ENCODE measurements around the gene ABCG4. TPM values are rescaled to one million over a fixed set of nuclear protein-coding genes. Genes with fewer than 3 reads are reported as not detected.

The ABCG4 gene
- total RNA-seq, 1 donor from 2014 or later, result 0.13 TPM

GRCh38 chr11:119185981-119186634 lies 37.3 kb downstream of the ABCG4 start:
- H3K27me3 ChIP-seq (ENCODE audit: control insufficient read depth, insufficient read depth, low read length), result no peaks in the 10 kb centered on the region
- no peak for DNase-seq (ENCODE audit: low read depth)
- no peaks in the 10 kb centered on the region for H3K36me3 ChIP-seq (ENCODE audit: control insufficient read depth, insufficient read depth, low read length)
- no peak overlapping the region for H3K4me3 ChIP-seq (ENCODE audit: low read depth, low read length)
- TF ChIP-seq, protein P1, sequence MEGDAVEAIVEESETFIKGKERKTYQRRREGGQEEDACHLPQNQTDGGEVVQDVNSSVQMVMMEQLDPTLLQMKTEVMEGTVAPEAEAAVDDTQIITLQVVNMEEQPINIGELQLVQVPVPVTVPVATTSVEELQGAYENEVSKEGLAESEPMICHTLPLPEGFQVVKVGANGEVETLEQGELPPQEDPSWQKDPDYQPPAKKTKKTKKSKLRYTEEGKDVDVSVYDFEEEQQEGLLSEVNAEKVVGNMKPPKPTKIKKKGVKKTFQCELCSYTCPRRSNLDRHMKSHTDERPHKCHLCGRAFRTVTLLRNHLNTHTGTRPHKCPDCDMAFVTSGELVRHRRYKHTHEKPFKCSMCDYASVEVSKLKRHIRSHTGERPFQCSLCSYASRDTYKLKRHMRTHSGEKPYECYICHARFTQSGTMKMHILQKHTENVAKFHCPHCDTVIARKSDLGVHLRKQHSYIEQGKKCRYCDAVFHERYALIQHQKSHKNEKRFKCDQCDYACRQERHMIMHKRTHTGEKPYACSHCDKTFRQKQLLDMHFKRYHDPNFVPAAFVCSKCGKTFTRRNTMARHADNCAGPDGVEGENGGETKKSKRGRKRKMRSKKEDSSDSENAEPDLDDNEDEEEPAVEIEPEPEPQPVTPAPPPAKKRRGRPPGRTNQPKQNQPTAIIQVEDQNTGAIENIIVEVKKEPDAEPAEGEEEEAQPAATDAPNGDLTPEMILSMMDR (IDR thresholded peaks at IDR 0.05; ENCODE audit: insufficient read depth, low read length, poor library complexity, severe bottlenecking), result no peak

- TF ChIP-seq, protein P1 (IDR thresholded peaks at IDR 0.05; ENCODE audit: insufficient read depth, low read length, poor library complexity, severe bottlenecking), result no peak
- H3K4me3 ChIP-seq (ENCODE audit: low read depth, low read length), result no peak overlapping the region
- H3K36me3 ChIP-seq (ENCODE audit: control insufficient read depth, insufficient read depth, low read length), result no peaks in the 10 kb centered on the region
Measured at GRCh38 chr11:119187123-119187892, 38.5 kb downstream of the ABCG4 start.

DNA sequence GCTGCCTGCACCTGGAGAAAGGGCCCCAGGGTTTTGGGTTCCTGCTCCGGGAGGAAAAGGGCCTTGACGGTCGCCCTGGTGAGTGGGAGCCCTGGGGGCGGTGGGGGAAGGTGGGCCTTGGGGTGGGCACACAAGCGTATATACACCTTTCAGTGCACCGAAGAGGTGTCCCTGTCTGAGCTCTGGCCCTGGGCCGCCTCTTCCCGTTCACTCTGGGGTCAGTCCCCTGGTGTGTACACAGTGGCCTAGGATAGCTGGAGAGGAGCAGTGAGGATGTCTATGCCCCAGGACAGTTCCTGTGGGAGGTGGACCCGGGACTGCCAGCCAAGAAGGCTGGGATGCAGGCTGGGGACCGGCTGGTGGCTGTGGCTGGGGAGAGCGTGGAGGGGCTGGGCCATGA lies 39.2 kb downstream of the ABCG4 start:
- no peaks in the 10 kb centered on the region for H3K36me3 ChIP-seq (ENCODE audit: control insufficient read depth, insufficient read depth, low read length)
- DNase-seq (ENCODE audit: low read depth), result no peak
- H3K4me3 ChIP-seq (ENCODE audit: low read depth, low read length), result no peak overlapping the region
- H3K27me3 ChIP-seq (ENCODE audit: control insufficient read depth, insufficient read depth, low read length), result no peaks in the 10 kb centered on the region
- TF ChIP-seq, protein P1 (IDR thresholded peaks at IDR 0.05; ENCODE audit: insufficient read depth, low read length, poor library complexity, severe bottlenecking), result no peak

More at GRCh38 chr11:119187123-119187892, 38.5 kb downstream of the ABCG4 start:
- H3K27me3 ChIP-seq (ENCODE audit: control insufficient read depth, insufficient read depth, low read length), result no peaks in the 10 kb centered on the region
- no peak for DNase-seq (ENCODE audit: low read depth)

DNA sequence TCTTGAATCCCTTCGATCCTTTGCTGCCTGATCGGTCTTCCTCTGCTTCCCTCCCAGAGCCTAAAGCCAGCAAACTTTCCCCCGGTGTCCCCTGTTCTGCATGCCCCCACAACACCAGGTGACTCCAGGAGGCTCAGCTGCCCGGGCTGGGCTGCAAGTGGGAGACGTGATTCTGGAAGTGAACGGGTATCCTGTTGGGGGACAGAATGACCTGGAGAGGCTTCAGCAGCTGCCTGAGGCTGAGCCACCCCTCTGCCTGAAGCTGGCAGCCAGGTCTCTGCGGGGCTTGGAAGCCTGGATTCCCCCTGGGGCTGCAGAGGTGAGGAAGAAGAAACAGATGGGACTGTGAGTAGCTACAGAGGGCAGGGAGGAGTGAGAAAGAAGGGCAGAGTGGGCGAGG lies 40.0 kb downstream of the ABCG4 start:
- Histone ChIP-seq H3K27me3 (ENCODE audit: control insufficient read depth, insufficient read depth, low read length) (no peaks in the 10 kb centered on the region), H3K36me3 (ENCODE audit: control insufficient read depth, insufficient read depth, low read length) (no peaks in the 10 kb centered on the region), H3K4me3 (ENCODE audit: low read depth, low read length) (no peak overlapping the region)
- no peak for DNase-seq (ENCODE audit: low read depth)
- TF ChIP-seq, protein P1 (IDR thresholded peaks at IDR 0.05; ENCODE audit: insufficient read depth, low read length, poor library complexity, severe bottlenecking), result no peak

DNA sequence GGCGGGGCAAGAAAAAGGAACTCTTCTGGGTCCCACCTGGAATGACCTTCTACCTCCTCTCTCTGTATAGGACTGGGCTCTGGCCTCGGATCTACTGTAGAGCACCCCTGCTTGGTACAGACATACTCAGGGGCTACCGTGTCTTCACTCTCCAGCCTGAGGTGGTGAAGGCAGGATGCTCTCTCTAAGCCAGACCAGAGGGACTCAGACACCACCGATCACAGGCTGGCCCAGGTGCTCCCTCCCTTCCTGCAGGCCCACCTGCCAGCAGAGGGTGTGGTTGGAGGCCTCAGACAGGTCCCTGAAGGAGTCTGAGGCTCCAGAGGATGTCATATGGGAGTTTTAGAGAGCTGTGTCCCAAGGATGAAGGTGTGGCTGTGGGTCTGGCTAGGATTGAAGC lies 40.5 kb downstream of the ABCG4 start:
- TF ChIP-seq, protein P1 (IDR thresholded peaks at IDR 0.05; ENCODE audit: insufficient read depth, low read length, poor library complexity, severe bottlenecking), result no peak
- Histone ChIP-seq H3K27me3 (ENCODE audit: control insufficient read depth, insufficient read depth, low read length) (no peaks in the 10 kb centered on the region), H3K36me3 (ENCODE audit: control insufficient read depth, insufficient read depth, low read length) (no peaks in the 10 kb centered on the region), H3K4me3 (ENCODE audit: low read depth, low read length) (no peak overlapping the region)
- DNase-seq (ENCODE audit: low read depth), result no peak

All from kidney epithelial cell (primary cell).